Prostate gland (tissue), 2 donors: ENCODE measurements around the gene NEO1. TPM values are rescaled to one million over a fixed set of nuclear protein-coding genes. Genes with fewer than 3 reads are reported as not detected.
"Not testable (repeated sequence)": the region's sequence is repeated elsewhere in the genome, so short reads cannot be mapped to it uniquely, and the experiment has no call there.

ENCODE experiments used
- DNase-seq: peaks from one replicate; pipeline ENCODE4 v3.0.0-alpha.2; 2019; ENCODE audit warnings: low spot score
- H3K27ac ChIP-seq, 2 donors: fragments of 200-600 bp; sonication (generic); 2 replicates each; pipeline ENCODE4 v1.5.1; 2017 to 2019
- H3K27me3 ChIP-seq: fragments of 200-600 bp; sonication (generic); replicated peaks from 2 replicates; pipeline ENCODE4 v1.5.1; 2019; ENCODE audit not compliant: insufficient read depth
- H3K36me3 ChIP-seq, 2 donors: fragments of 200-600 bp; sonication (generic); 1 replicate in 1 of 2; 2 replicates in 1 of 2; pipeline versions ENCODE4 v1.5.1 to v1.8.1; 2017 to 2019
- H3K4me1 ChIP-seq: fragments of 200-600 bp; sonication (generic); replicated peaks from 2 replicates; pipeline ENCODE4 v1.5.1; 2019
- H3K4me3 ChIP-seq, 2 donors: fragments of 200-600 bp; sonication (generic); 2 replicates each; pipeline ENCODE4 v1.5.1; 2017 to 2019
- H3K9me3 ChIP-seq: fragments of 200-600 bp; sonication (generic); 2 replicates; pipeline ENCODE4 v1.5.1; 2017
- POLR2A ChIP-seq: fragments of 450-650 bp; IDR thresholded peaks from one replicate; pipeline ENCODE4 v1.6.1; 2016; ENCODE audit warnings: antibody characterized with exemption, mild to moderate bottlenecking
- POLR2AphosphoS5 ChIP-seq: sonication (generic); formaldehyde crosslinking; IDR thresholded peaks from one replicate; pipeline ENCODE4 v1.6.1; 2017; ENCODE audit warnings: antibody characterized with exemption
- WGBS: methylation state at CpG from one replicate; pipeline ENCODE4 v1.1.5; 2018; 5-methylcytosine and 5-hydroxymethylcytosine counted together
- intact Hi-C: fragments of 100-400 bp; cut with DNase I; formaldehyde crosslinking; loops from one replicate; pipeline ENCODE4 v1.14.2; 2022
- total RNA-seq, 2 donors: library from RNA; depleted of rRNA; stranded (reverse); fragments of >200 nt; gene quantifications; one replicate each; pipeline ENCODE4 v1.1.0, GENCODE V29; 2016
- TF ChIP-seq, protein P1 (sequence below), 4 experiments: fragments of 200-600 bp in 2 of 4; fragments of 450-650 bp in 2 of 4; sonication (generic) in 2 of 4; IDR thresholded peaks; 1 replicate in 3 of 4; 2 replicates in 1 of 4; pipeline ENCODE4 v1.5.1; 2016 to 2019; ENCODE audit warnings: antibody characterized with exemption in 4 of 4, mild to moderate bottlenecking in 2 of 4, moderate library complexity in 2 of 4

Gene NEO1
- total RNA-seq, 2 donors from 2014 or later, result 75.0 to 80.7 TPM

DNA sequence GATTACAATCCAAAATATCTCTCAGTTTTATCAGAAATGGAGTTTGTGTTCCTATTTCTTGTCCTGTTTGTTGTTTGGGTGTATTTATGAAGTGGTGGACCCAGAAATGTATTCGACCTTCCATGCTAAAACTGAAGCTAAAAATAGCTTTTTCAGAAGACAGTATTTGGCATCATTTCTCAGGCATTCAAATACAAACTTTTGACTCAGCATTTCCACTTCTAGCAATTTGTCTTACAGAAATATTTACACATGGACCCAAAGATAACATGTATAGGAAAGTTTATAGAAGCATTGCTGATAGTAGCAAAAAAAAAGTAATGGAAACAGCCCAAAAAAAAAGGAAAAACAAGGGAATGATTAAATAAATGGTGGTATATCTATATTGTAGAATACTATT is 160.2 kb downstream of the NEO1 start:
- Histone ChIP-seq H3K27ac (no peak overlapping the region), H3K9me3 (no peaks in the 10 kb centered on the region), H3K4me1 (no peaks in the 10 kb centered on the region), H3K36me3 (no peaks in the 10 kb centered on the region), H3K4me3 (no peak overlapping the region), H3K27me3 (no peaks in the 10 kb centered on the region)
- DNase-seq, result no peak
- 55% methylated on average over 1 of the region's 1 CpG for WGBS
- TF ChIP-seq POLR2A, result no peak
- TF ChIP-seq, protein P1, sequence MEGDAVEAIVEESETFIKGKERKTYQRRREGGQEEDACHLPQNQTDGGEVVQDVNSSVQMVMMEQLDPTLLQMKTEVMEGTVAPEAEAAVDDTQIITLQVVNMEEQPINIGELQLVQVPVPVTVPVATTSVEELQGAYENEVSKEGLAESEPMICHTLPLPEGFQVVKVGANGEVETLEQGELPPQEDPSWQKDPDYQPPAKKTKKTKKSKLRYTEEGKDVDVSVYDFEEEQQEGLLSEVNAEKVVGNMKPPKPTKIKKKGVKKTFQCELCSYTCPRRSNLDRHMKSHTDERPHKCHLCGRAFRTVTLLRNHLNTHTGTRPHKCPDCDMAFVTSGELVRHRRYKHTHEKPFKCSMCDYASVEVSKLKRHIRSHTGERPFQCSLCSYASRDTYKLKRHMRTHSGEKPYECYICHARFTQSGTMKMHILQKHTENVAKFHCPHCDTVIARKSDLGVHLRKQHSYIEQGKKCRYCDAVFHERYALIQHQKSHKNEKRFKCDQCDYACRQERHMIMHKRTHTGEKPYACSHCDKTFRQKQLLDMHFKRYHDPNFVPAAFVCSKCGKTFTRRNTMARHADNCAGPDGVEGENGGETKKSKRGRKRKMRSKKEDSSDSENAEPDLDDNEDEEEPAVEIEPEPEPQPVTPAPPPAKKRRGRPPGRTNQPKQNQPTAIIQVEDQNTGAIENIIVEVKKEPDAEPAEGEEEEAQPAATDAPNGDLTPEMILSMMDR (IDR thresholded peaks at IDR 0.05), result no peak
- no peak for TF ChIP-seq POLR2AphosphoS5
- intact Hi-C loops, result no loop called here

DNA sequence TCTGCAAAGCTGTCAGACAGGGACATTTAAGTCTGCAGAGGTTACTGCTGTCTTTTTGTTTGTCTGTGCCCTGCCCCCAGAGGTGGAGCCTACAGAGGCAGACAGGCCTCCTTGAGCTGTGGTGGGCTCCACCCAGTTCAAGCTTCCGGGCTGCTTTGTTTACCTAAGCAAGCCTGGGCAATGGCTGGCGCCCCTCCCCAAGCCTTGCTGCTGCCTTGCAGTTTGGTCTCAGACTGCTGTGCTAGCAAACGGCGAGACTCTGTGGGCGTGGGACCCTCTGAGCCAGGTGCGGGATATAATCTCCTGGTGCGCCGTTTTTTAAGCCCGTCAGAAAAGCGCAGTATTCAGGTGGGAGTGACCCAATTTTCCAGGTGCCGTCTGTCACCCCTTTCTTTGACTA is 169.2 kb downstream of the NEO1 start:
- H3K4me3 ChIP-seq, H3K4me1 ChIP-seq, H3K9me3 ChIP-seq, H3K27me3 ChIP-seq, H3K36me3 ChIP-seq, H3K27ac ChIP-seq, DNase-seq, intact Hi-C loops: not testable (repeated sequence)
- WGBS, result 97% methylated on average over 11 of the region's 11 CpGs

DNA sequence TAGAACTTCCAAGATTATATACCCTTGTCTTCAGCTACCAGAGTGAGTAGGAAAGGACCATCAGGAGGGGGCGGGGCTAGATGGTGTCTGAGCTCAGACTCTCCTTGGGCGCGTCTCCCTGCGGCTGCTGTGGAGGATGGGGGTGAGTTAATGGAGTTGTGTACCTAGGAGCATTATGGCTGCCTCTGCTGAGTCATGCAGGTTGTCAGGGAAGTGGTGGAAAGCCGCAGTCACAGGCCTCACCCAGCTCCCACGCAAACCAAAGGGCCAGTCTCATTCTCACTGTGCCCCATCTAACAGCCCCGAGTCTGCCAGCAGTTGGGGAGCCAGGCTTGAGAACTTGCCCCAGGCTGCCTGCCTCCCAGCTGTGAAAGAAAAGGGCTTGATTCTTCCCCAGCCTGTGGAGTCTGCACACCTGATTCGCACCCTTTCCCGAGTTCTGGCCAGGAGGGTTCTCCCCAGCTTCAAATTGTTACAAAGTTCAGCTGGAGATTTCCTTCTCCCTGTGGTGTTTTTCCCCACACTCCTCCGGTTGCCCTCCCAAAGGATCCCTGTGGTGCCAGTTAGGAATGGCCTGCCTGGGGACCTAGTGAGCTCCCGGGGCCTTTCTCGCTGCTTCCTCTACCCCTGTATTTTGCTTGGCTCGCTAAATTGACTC is 173.2 kb downstream of the NEO1 start:
- WGBS, result 90% methylated on average over 13 of the region's 13 CpGs
- no peak overlapping the region for H3K4me3 ChIP-seq
- H3K4me1 ChIP-seq, result no peaks in the 10 kb centered on the region
- TF ChIP-seq POLR2A (no peak), POLR2AphosphoS5 (no peak)
- TF ChIP-seq, protein P1 (IDR thresholded peaks at IDR 0.05), result no peak
- DNase-seq, result no peak
- H3K27ac ChIP-seq, result no peak overlapping the region
- H3K36me3 ChIP-seq, result no peaks in the 10 kb centered on the region
- intact Hi-C loops, result no loop called here
- no peaks in the 10 kb centered on the region for H3K27me3 ChIP-seq
- no peaks in the 10 kb centered on the region for H3K9me3 ChIP-seq

DNA sequence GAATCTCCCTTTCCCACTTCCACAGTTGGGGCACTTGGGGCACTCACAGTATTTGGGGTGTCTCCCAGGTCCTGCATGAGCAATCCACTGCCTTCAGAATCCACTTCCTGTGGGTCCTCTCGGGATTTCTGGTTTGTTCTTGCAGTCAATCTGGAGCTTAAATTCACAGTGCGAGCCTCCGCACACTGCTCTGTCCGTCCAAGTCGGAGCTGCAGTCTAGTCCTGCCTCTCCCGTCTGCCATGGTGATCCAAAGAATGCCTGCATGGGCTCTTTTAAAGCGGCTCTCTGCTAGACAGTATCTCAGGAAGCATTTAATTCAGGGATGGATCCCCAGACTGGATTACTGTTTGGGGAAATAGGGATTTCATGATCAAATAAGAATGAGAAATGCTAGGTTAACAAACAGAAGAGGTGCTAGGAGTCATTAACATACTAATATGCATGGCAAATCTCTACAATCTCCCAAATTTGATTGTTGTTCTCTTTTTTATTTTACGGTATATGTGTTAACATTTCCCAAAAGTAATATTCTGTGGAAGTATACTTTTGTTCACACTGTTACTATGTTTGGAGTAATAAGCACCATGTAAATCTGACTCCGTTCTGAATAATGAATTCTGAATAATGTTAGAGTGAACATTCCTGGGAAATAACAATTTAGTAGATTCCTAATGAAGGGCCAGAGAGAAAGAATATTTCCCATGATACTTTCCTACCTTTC is 174.0 kb downstream of the NEO1 start:
- no peak overlapping the region for H3K4me3 ChIP-seq
- no peaks in the 10 kb centered on the region for H3K36me3 ChIP-seq
- TF ChIP-seq, protein P1 (IDR thresholded peaks at IDR 0.05), result no peak
- TF ChIP-seq POLR2AphosphoS5, result no peak
- TF ChIP-seq POLR2A, result no peak
- WGBS, result 84% methylated on average over 9 of the region's 9 CpGs
- intact Hi-C loops, result no loop called here
- H3K9me3 ChIP-seq, result no peaks in the 10 kb centered on the region
- H3K4me1 ChIP-seq, result no peaks in the 10 kb centered on the region
- H3K27me3 ChIP-seq, result no peaks in the 10 kb centered on the region
- no peak overlapping the region for H3K27ac ChIP-seq
- no peak for DNase-seq

DNA sequence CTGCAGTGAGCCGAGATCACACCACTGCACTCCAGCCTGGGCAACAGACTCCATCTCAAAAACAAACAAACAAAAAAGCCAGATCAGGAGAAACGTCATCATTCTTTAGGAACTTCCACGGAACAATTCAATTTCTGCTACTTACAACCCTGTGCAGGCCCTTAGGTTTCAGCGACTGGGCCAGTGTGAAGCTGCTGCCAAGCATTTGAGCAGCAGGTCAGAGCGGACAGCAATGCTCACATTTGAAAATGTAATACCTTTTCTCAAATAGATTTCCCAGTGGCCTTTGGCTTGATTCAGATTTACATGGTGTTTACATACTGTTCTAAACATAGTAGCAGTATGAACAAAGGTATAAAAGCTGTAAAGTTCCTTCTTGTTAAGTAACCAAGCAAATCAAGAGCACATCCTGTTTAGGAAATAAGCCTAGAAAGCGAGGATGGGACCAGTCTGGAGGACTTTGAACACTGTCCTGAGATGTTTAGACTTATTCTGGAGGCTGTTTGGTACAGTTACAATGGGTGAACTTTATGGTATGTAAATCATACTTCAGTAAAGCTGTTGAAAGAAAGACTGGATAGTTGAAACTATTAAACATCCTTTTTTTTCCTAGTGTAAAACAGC is 175.3 kb downstream of the NEO1 start:
- intact Hi-C loops, result no loop called here
- WGBS, result 78% methylated on average over 6 of the region's 6 CpGs
- H3K36me3 ChIP-seq, result no peaks in the 10 kb centered on the region
- no peak overlapping the region for H3K4me3 ChIP-seq
- no peaks in the 10 kb centered on the region for H3K27me3 ChIP-seq
- H3K9me3 ChIP-seq, result no peaks in the 10 kb centered on the region
- no peak for DNase-seq
- TF ChIP-seq POLR2A (no peak), POLR2AphosphoS5 (no peak)
- TF ChIP-seq, protein P1 (IDR thresholded peaks at IDR 0.05), result no peak
- no peaks in the 10 kb centered on the region for H3K4me1 ChIP-seq
- H3K27ac ChIP-seq, result no peak overlapping the region
